Measurements from ENCODE around the gene CCDC57.
"Not testable (repeated sequence)": the region's sequence is repeated elsewhere in the genome, so short reads cannot be mapped to it uniquely, and the experiment has no call there.

Gene CCDC57

DNA sequence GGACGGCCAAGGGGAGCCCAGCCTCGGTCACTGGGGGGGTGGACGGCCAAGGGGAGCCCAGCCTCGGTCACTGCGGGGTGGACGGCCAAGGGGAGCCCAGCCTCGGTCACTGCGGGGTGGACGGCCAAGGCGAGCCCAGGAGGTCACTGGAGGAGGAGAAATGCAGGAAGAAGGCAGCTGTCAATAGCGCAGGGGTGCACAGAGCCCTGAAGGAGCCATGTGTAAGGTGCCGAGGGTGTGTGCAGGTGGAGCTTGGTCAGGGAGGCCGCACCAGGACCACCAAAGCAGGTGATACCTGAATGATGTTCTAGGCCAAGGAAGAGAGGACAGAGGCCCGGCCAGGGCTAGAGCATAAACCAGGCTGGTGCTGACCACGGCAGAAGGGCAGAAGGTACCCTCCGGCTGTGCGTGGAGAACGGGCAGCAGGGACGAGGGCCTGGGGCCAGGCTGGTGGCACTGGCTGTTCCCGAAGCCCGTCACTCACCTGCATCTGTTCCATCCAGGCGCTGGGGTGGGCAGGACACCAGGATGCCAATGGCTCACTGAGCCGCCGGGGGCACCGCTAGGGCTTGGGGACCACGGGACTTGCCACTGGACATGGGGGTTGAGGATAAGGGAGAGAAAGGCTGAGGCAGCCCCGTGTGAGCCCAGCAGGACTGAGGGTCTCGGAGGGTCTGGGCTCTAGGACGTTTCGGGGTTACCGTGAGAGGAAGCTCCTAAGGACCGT lies 5.9 kb upstream of the CCDC57 start:
- Histone ChIP-seq H3K36me3 (ENCODE audit: control insufficient read depth, insufficient read depth, low read length) (no peaks in the 10 kb centered on the region), H3K4me1 (ENCODE audit: control insufficient read depth, insufficient read depth, low read length, poor library complexity, severe bottlenecking) (peaks cover 32% of the 10 kb centered on the region), H3K27ac (ENCODE audit: low read depth, low read length, severe bottlenecking) (no peak overlapping the region), H3K4me3 (ENCODE audit: extremely low read depth, insufficient read depth, low read length, poor library complexity, severe bottlenecking) (no peak overlapping the region), H3K9me3 (ENCODE audit: control insufficient read depth, low read length) (no peaks in the 10 kb centered on the region)
- WGBS, 2 experiments (ENCODE audit: insufficient coverage in 2 of 2): 92 to 93% methylated on average over 22 to 28 of the region's 32 CpGs

DNA sequence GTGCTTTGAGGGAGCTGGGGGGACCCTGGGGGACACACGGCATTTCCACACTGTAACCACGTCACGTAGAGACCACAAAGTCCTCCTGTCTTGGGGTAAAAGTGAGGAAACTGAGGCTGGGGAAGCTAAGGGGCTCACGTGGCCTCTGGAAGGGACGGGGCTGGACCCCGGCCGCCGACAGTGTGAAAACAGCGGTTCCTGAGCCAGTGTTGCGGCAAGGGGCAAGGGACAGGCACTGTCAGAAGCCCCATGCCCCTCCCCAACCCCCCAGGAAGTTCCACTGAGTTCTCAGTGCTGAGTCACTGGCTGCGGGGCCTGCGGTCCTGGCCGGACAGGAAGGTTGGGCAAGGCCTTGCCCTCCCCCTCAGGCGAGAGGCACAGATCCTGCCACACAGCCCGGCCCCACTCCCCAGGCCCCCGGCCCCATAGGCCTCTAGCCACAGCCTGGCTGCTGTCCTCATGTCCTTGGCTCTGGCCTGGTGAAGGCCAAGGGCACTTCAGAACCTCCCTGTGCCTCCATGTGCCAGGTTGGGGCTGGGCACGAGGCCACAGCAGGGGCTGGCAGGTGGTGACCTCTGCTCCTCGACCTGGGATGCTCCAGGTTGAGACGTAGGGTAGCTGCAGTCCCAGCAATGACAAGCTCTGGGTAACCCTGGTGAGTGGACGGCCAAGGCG lies 5.0 kb upstream of the CCDC57 start:
- peaks cover 32% of the 10 kb centered on the region for H3K4me1 ChIP-seq (ENCODE audit: control insufficient read depth, insufficient read depth, low read length, poor library complexity, severe bottlenecking)
- no peak overlapping the region for H3K4me3 ChIP-seq (ENCODE audit: extremely low read depth, insufficient read depth, low read length, poor library complexity, severe bottlenecking)
- H3K9me3 ChIP-seq (ENCODE audit: control insufficient read depth, low read length): no peaks in the 10 kb centered on the region
- no peaks in the 10 kb centered on the region for H3K36me3 ChIP-seq (ENCODE audit: control insufficient read depth, insufficient read depth, low read length)
- peak overlapping the region; percentile 90 for H3K27ac ChIP-seq (ENCODE audit: low read depth, low read length, severe bottlenecking)
- 55 to 65% methylated on average over 15 to 18 of the region's 21 CpGs for WGBS, 2 experiments (ENCODE audit: insufficient coverage in 2 of 2)

DNA sequence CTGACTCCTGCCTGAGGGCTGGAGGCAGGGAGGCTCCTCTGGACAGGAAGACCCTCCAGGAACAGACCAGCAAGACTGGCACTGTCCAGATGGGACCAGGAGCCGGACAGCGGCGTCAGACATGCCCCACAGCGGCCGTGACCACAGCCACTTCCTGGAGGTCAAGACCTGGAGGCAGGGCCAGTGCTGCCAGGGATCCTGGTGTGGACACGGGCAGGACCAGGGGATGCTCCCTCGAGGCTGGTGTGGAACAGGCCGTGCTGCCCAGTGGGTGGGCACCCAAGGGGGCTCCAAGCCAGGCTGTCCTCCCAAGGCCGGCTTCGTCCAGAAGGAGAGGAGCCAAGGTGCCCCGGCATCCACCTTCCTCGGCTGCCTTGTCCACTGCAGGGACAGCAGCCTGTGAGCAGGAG lies 4.5 kb upstream of the CCDC57 start:
- H3K27ac ChIP-seq (ENCODE audit: low read depth, low read length, severe bottlenecking): peak overlapping the region; percentile 90
- WGBS, 2 experiments (ENCODE audit: insufficient coverage in 2 of 2): 85 to 87% methylated on average over 12 of the region's 12 CpGs

DNA sequence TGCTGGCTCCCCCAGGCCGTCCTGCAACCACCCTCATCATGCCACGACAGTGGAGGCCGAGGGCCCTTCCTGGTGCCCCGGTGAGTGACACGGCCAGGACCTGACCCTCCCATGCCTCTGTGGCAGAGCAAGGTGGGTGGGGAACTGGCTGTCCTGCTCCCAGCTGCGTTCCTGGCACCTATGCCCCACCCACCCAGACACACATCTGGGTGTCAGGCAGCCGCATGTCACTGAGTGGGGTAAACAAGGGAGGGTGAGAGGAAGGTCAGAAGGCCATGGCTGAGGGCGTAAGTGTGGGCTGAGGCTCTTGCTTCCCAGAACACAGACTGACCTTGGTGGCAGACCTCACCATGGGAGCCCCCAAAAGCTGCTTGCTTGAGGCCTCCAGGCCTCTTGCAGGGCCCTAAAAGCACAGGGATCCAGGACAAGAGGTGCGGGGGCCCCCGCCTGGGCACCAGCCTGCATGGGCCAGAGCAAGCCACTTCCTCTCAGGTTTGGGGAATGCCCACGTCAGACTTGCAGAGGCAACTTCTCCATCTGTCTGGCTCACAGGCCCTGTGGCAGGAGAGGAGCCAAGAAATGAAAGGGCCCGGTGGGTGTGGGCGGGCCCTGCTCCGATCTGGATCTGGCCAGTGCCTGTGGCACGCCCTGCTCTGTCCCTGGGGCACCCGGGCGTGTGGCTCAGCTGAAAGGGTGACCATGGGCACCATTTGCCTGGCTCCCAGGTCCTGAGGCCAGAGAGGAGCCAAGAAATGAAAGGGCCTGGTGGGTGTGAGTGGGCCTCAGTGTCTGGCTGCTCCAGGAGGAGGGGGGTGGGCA lies 3.9 kb upstream of the CCDC57 start:
- Histone ChIP-seq H3K36me3 (ENCODE audit: control insufficient read depth, insufficient read depth, low read length) (no peaks in the 10 kb centered on the region), H3K9me3 (ENCODE audit: control insufficient read depth, low read length) (no peaks in the 10 kb centered on the region), H3K27ac (ENCODE audit: low read depth, low read length, severe bottlenecking) (peak overlapping the region; percentile 90), H3K4me1 (ENCODE audit: control insufficient read depth, insufficient read depth, low read length, poor library complexity, severe bottlenecking) (peaks cover 37% of the 10 kb centered on the region), H3K4me3 (ENCODE audit: extremely low read depth, insufficient read depth, low read length, poor library complexity, severe bottlenecking) (no peak overlapping the region)
- 91 to 92% methylated on average over 10 to 13 of the region's 17 CpGs for WGBS, 2 experiments (ENCODE audit: insufficient coverage in 2 of 2)

More for the DNA sequence above, 4.5 kb upstream of the CCDC57 start:
- H3K4me1 ChIP-seq (ENCODE audit: control insufficient read depth, insufficient read depth, low read length, poor library complexity, severe bottlenecking): peaks cover 32% of the 10 kb centered on the region
- no peak overlapping the region for H3K4me3 ChIP-seq (ENCODE audit: extremely low read depth, insufficient read depth, low read length, poor library complexity, severe bottlenecking)
- H3K36me3 ChIP-seq (ENCODE audit: control insufficient read depth, insufficient read depth, low read length): no peaks in the 10 kb centered on the region
- no peaks in the 10 kb centered on the region for H3K9me3 ChIP-seq (ENCODE audit: control insufficient read depth, low read length)

DNA sequence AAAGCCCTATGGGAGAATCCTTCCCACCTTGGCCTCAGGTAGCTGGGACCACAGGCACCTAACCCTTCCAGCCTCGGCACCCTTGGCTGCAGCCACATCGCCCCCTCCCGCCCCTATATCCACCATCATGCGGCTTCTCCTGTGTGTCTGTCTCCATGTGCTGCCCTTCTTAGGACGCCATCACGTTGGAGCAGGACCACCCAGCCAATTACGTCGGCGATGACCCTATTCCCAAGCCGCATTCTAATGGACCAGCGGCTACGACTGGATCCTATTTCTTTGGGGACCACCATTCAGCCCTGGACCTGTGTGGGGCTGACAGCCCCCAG lies 3.3 kb upstream of the CCDC57 start:
- Histone ChIP-seq H3K4me1 (ENCODE audit: control insufficient read depth, insufficient read depth, low read length, poor library complexity, severe bottlenecking) (peaks cover 35% of the 10 kb centered on the region), H3K4me3 (ENCODE audit: extremely low read depth, insufficient read depth, low read length, poor library complexity, severe bottlenecking) (no peak overlapping the region), H3K9me3 (ENCODE audit: control insufficient read depth, low read length) (no peaks in the 10 kb centered on the region), H3K27ac (ENCODE audit: low read depth, low read length, severe bottlenecking) (no peak overlapping the region), H3K36me3 (ENCODE audit: control insufficient read depth, insufficient read depth, low read length) (no peaks in the 10 kb centered on the region)
- 93 to 98% methylated on average over 11 to 12 of the region's 12 CpGs for WGBS, 2 experiments (ENCODE audit: insufficient coverage in 2 of 2)

DNA sequence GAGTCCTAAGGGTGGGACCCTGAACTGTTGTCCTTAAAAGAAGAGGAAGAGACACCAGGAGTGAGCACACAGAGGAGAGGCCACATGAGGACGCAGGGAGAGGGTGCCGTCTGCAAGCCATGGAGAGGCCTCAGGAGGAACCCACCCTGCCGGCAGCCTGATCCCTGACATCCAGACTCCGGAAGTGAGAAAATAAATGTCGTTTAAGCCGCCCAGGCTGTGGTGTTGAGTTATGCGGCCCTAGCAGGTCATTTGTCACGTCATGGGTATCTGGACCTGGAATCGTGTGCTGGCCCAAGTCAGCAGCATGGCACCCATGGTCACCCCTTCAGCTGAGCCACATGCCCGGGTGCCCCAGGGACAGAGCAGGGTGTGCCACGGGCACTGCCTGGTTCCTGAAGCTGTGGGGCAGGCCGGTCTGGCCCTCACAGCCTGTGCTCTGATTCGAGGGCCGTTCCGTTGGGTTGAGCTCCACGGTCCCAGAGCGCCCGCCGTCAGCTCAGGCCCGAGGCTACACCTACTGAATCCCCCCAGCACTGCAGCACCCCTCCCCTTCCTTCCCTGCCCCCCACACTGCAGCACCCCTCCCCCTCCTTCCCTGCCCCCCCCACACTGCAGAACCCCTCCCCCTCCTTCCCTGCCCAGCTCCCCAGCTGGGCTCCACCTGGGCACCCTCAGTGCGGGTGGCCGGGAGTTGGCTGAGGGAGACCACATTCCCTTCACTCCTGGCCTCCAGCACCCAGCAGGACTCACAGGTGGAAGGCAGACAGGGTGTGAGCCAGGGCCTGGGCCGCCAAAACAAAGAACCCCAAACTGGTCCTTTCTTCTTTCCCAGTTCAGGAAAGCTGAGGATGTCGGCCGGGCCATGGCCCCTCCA lies 2.7 kb upstream of the CCDC57 start:
- no peaks in the 10 kb centered on the region for H3K36me3 ChIP-seq (ENCODE audit: control insufficient read depth, insufficient read depth, low read length)
- peaks cover 34% of the 10 kb centered on the region for H3K4me1 ChIP-seq (ENCODE audit: control insufficient read depth, insufficient read depth, low read length, poor library complexity, severe bottlenecking)
- WGBS, 2 experiments (ENCODE audit: insufficient coverage in 2 of 2): 92 to 96% methylated on average over 15 to 18 of the region's 25 CpGs
- no peak overlapping the region for H3K4me3 ChIP-seq (ENCODE audit: extremely low read depth, insufficient read depth, low read length, poor library complexity, severe bottlenecking)
- H3K27ac ChIP-seq (ENCODE audit: low read depth, low read length, severe bottlenecking): no peak overlapping the region
- no peaks in the 10 kb centered on the region for H3K9me3 ChIP-seq (ENCODE audit: control insufficient read depth, low read length)

DNA sequence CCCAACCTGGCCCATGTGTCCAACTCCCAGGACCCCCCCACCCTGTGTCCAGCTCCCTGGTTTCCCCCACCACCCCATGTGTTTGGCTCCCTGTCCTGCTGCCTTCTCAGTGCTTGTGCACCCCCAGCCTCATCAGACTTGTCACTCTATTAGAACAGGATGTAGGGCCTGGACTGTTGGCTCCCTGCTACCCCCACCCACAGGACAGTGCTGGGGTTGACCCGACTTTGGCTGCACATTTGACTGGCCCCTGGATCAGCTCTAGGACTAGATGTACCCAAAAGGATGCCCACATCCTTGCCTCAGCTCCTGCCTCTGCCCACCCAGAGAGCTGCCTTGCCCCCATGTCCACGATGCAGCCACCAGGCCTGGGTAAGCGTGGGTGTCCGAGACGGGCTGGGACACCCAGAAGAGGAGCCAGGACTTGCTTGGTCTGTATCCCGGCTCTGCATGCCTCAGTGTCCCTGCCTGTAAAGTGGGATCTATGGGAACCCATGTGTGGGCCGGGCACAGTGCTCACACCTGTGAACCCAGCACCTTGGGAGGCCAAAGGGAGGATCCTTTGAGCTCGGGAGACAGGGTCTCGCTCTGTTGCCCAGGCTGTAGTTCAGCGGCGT lies 1.5 kb upstream of the CCDC57 start:
- H3K36me3 ChIP-seq (ENCODE audit: control insufficient read depth, insufficient read depth, low read length): no peaks in the 10 kb centered on the region
- peaks cover 34% of the 10 kb centered on the region for H3K4me1 ChIP-seq (ENCODE audit: control insufficient read depth, insufficient read depth, low read length, poor library complexity, severe bottlenecking)
- 83 to 93% methylated on average over 10 to 11 of the region's 11 CpGs for WGBS, 2 experiments (ENCODE audit: insufficient coverage in 2 of 2)
- no peaks in the 10 kb centered on the region for H3K9me3 ChIP-seq (ENCODE audit: control insufficient read depth, low read length)
- H3K27ac ChIP-seq (ENCODE audit: low read depth, low read length, severe bottlenecking): no peak overlapping the region
- H3K4me3 ChIP-seq (ENCODE audit: extremely low read depth, insufficient read depth, low read length, poor library complexity, severe bottlenecking): no peak overlapping the region

DNA sequence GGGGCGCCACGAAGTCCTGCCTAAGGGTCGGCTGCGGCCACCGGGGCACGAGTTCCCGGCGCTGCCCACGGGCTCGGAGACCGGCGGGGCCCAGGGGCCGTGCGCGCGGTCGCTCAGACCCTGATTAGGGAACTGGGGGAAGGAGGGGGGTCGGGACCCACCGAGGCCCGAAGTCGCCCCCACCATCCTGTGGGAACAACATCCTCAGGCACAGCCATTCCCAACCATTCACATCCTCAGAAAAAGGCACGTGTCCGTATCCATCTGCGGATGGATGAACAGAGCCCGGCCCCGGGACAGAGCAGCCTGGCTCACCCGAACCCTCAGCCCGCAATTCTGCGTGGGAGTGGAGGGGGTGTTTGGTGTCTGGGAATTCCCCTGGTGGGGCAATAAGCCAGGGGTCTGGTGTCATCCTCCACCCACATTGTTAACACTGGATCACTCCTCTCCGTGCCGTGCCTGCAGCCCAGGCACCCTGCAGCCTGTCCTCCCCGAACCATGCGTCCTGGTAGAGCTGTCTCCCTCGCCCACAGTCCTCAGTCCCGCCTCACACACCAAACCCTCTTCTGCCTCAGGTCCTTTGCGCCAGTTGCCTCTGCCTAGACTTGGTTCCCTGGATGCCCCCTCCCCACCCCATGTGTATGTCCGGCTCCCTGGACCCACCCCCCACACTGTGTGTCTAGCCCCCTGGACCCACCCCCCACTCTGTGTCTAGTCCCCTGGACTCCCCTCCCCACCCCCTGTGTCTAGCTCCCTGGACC lies 789 bp upstream of the CCDC57 start:
- Histone ChIP-seq H3K36me3 (ENCODE audit: control insufficient read depth, insufficient read depth, low read length) (no peaks in the 10 kb centered on the region), H3K4me3 (ENCODE audit: extremely low read depth, insufficient read depth, low read length, poor library complexity, severe bottlenecking) (peak overlapping the region; percentile 84), H3K9me3 (ENCODE audit: control insufficient read depth, low read length) (no peaks in the 10 kb centered on the region), H3K4me1 (ENCODE audit: control insufficient read depth, insufficient read depth, low read length, poor library complexity, severe bottlenecking) (peaks cover 32% of the 10 kb centered on the region), H3K27ac (ENCODE audit: low read depth, low read length, severe bottlenecking) (peak overlapping the region; percentile 74)
- 13 to 39% methylated on average over 8 to 32 of the region's 37 CpGs for WGBS, 2 experiments (ENCODE audit: insufficient coverage in 2 of 2)

DNA sequence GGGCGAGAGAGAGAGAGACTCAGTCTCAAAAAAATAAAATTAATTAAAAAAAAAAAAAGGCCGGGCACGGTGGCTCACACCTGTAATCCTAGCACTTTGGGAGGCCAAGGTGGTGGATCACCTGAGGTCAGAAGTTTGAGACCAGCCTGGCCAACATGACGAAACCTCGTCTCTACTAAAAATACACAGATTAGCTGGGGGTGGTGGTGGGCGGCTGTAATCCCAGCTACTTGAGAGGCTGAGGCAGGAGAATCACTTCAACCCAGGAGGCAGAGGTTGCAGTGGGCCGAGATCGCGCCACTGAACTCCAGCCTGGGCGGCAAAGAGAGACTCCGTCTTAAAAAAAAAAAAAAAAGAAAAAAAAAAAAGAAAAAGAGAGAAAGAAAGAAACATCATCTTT lies 2.0 kb downstream of the CCDC57 start:
- peaks cover 16% of the 10 kb centered on the region for H3K36me3 ChIP-seq (ENCODE audit: control insufficient read depth, insufficient read depth, low read length)
- not testable (repeated sequence) for H3K27ac ChIP-seq (ENCODE audit: low read depth, low read length, severe bottlenecking); H3K9me3 ChIP-seq (ENCODE audit: control insufficient read depth, low read length); H3K4me3 ChIP-seq (ENCODE audit: extremely low read depth, insufficient read depth, low read length, poor library complexity, severe bottlenecking)
- WGBS, 2 experiments (ENCODE audit: insufficient coverage in 2 of 2): 100% methylated on average over 1 of the region's 11 CpGs
- H3K4me1 ChIP-seq (ENCODE audit: control insufficient read depth, insufficient read depth, low read length, poor library complexity, severe bottlenecking): peaks cover 12% of the 10 kb centered on the region
